ENCODE results near the gene HLA-E. TPM values are rescaled to one million over a fixed set of nuclear protein-coding genes. Genes with fewer than 3 reads are reported as not detected.

Gene HLA-E
- total and polyA plus RNA-seq, 2 donors (not counting 1 experiment from before 2014, with no cell fraction given), result 1,043 to 1,174 TPM

GRCh38 chr6:30461055-30461454, 28.3 kb upstream of the HLA-E start:
- H3K36me3 ChIP-seq (replicated peaks in 1 of 2; ENCODE audit: control extremely low read depth in 1 of 2, control insufficient read depth in 1 of 2, extremely low read depth in 1 of 2, insufficient read depth in 2 of 2, low read length in 1 of 2), result no peaks in the 10 kb centered on the region
- H3K9me3 ChIP-seq (ENCODE audit: control extremely low read depth in 1 of 3, control insufficient read depth in 2 of 3, insufficient read depth in 1 of 3, low read length in 2 of 3), result peaks cover 0 to 30% (median 16%) of the 10 kb centered on the region in 3 donors
- Mint-ChIP-seq H3K4me3 (no peak overlapping the region), H3K4me1 (peaks cover 34% of the 10 kb centered on the region), H3K27me3 (peaks cover 76% of the 10 kb centered on the region), H3K9me3 (ENCODE audit: insufficient read depth) (peaks cover 7% of the 10 kb centered on the region), H3K27ac (no peak overlapping the region)
- CTCF ChIA-PET, result no interaction called here
- no peak overlapping the region for H3K4me3 ChIP-seq (ENCODE audit: control extremely low read depth in 1 of 5, extremely low read depth in 1 of 5, insufficient read depth in 1 of 5, low read depth in 2 of 5, low read length in 4 of 5)
- H4K20me1 ChIP-seq (ENCODE audit: control insufficient read depth, insufficient read depth, low read length, poor library complexity, severe bottlenecking), result peaks cover 22% of the 10 kb centered on the region
- no peak overlapping the region for H2AFZ ChIP-seq (ENCODE audit: insufficient read depth, low read depth, low read length, poor library complexity, severe bottlenecking)
- ATAC-seq (ENCODE audit: low read depth), result no peak
- peaks cover 30 to 31% of the 10 kb centered on the region in 2 donors for H3K4me1 ChIP-seq (ENCODE audit: control insufficient read depth in 2 of 2, insufficient read depth in 2 of 2, low read length in 2 of 2)
- no peak overlapping the region for H3K4me2 ChIP-seq (replicated peaks; ENCODE audit: low read depth, low read length, poor library complexity, severe bottlenecking)
- DNase-seq, result no peak
- TF ChIP-seq CTCF (IDR thresholded peaks at IDR 0.05) (no peak), EZH2 (IDR thresholded peaks at IDR 0.05; ENCODE audit: borderline replicate concordance, insufficient read depth, low read depth, low read length, poor library complexity, severe bottlenecking) (no peak)
- H3K27me3 ChIP-seq (replicated peaks in 1 of 4; ENCODE audit: control extremely low read depth in 1 of 4, control insufficient read depth in 3 of 4, insufficient read depth in 4 of 4, low read length in 3 of 4), result peaks cover 0 to 91% (median 75%) of the 10 kb centered on the region in 4 experiments
- intact Hi-C loops (cut with micrococcal nuclease), result no loop called here
- no peak overlapping the region for H3K9ac ChIP-seq (ENCODE audit: low read length)
- WGBS (ENCODE audit: insufficient coverage), result 60% methylated on average over 5 of the region's 5 CpGs
- H3K27ac ChIP-seq (ENCODE audit: low read length in 2 of 2), result no peak overlapping the region
- POLR2A ChIA-PET, result no interaction called here
- H3K79me2 ChIP-seq (ENCODE audit: control insufficient read depth, insufficient read depth, low read length), result no peaks in the 10 kb centered on the region

GRCh38 chr6:30462482-30462881, 26.8 kb upstream of the HLA-E start:
- Histone ChIP-seq H3K79me2 (ENCODE audit: control insufficient read depth, insufficient read depth, low read length) (no peaks in the 10 kb centered on the region), H3K9me3 (ENCODE audit: control extremely low read depth in 1 of 3, control insufficient read depth in 2 of 3, insufficient read depth in 1 of 3, low read length in 2 of 3) (peaks cover 0 to 30% (median 16%) of the 10 kb centered on the region in 3 donors), H3K36me3 (replicated peaks in 1 of 2; ENCODE audit: control extremely low read depth in 1 of 2, control insufficient read depth in 1 of 2, extremely low read depth in 1 of 2, insufficient read depth in 2 of 2, low read length in 1 of 2) (no peaks in the 10 kb centered on the region), H3K4me2 (replicated peaks; ENCODE audit: low read depth, low read length, poor library complexity, severe bottlenecking) (no peak overlapping the region), H3K27me3 (replicated peaks in 1 of 4; ENCODE audit: control extremely low read depth in 1 of 4, control insufficient read depth in 3 of 4, insufficient read depth in 4 of 4, low read length in 3 of 4) (peaks cover 0 to 92% (median 77%) of the 10 kb centered on the region in 4 experiments), H3K9ac (ENCODE audit: low read length) (no peak overlapping the region), H2AFZ (ENCODE audit: insufficient read depth, low read depth, low read length, poor library complexity, severe bottlenecking) (no peak overlapping the region), H4K20me1 (ENCODE audit: control insufficient read depth, insufficient read depth, low read length, poor library complexity, severe bottlenecking) (peaks cover 22% of the 10 kb centered on the region), H3K27ac (ENCODE audit: low read length in 2 of 2) (no peak overlapping the region), H3K4me1 (ENCODE audit: control insufficient read depth in 2 of 2, insufficient read depth in 2 of 2, low read length in 2 of 2) (peaks cover 39 to 42% of the 10 kb centered on the region in 2 donors), H3K4me3 (ENCODE audit: control extremely low read depth in 1 of 5, extremely low read depth in 1 of 5, insufficient read depth in 1 of 5, low read depth in 2 of 5, low read length in 4 of 5) (no peak overlapping the region)
- Mint-ChIP-seq H3K4me1 (peaks cover 43% of the 10 kb centered on the region), H3K27ac (no peak overlapping the region), H3K9me3 (ENCODE audit: insufficient read depth) (peaks cover 7% of the 10 kb centered on the region), H3K4me3 (no peak overlapping the region), H3K27me3 (peaks cover 79% of the 10 kb centered on the region)
- intact Hi-C loops (cut with micrococcal nuclease), result no loop called here
- POLR2A ChIA-PET, result no interaction called here
- no peak for TF ChIP-seq CTCF (IDR thresholded peaks at IDR 0.05)
- no peak for TF ChIP-seq EZH2 (IDR thresholded peaks at IDR 0.05; ENCODE audit: borderline replicate concordance, insufficient read depth, low read depth, low read length, poor library complexity, severe bottlenecking)
- no peak for DNase-seq
- no peak for ATAC-seq (ENCODE audit: low read depth)
- CTCF ChIA-PET, result interaction anchor here (1.2 to 6.0 kb wide), 2 partner anchors 19 to 70 kb away, joined by 3 to 42 read pairs; no protein-coding TSS in a partner anchor
- 39% methylated on average over 6 of the region's 7 CpGs for WGBS (ENCODE audit: insufficient coverage)

Data from B cell (primary cell).